H9 (cell line): ENCODE results near the gene ALDH2. TPM values are rescaled to one million over a fixed set of nuclear protein-coding genes. Genes with fewer than 3 reads are reported as not detected.
A peak's percentile ranks its signal among the peaks of the same experiment; 100 is the strongest.

ENCODE experiments used
- DNase-seq: peaks from one replicate; pipeline ENCODE4 v3.0.0-alpha.2; 2017
- H2AFZ ChIP-seq: one replicate; pipeline ENCODE4 v1.6.1; 2013; ENCODE audit warnings: mild to moderate bottlenecking, low read length, control low read depth, moderate library complexity
- H2AK5ac ChIP-seq: 2 replicates; pipeline ENCODE4 v1.6.1; 2013; ENCODE audit warnings: low read length, control low read depth, mixed read lengths; ENCODE audit not compliant: insufficient read length
- H2BK120ac ChIP-seq: one replicate; pipeline ENCODE4 v1.6.1; 2013; ENCODE audit warnings: low read depth, mild to moderate bottlenecking, low read length, control low read depth, inconsistent platforms; ENCODE audit not compliant: poor library complexity, severe bottlenecking
- H2BK12ac ChIP-seq: 2 replicates; pipeline ENCODE4 v1.6.1; 2013; ENCODE audit warnings: low read length, control low read depth, mixed read lengths, low read depth; ENCODE audit not compliant: insufficient read length
- H2BK15ac ChIP-seq: 2 replicates; pipeline ENCODE4 v1.6.1; 2013; ENCODE audit warnings: low read depth, low read length, control low read depth
- H2BK20ac ChIP-seq: one replicate; pipeline ENCODE4 v1.6.1; 2013; ENCODE audit warnings: low read depth, mild to moderate bottlenecking, low read length, control low read depth, inconsistent platforms; ENCODE audit not compliant: poor library complexity, severe bottlenecking
- H2BK5ac ChIP-seq: 2 replicates; pipeline ENCODE4 v1.6.1; 2013; ENCODE audit warnings: low read length, control low read depth, mixed read lengths; ENCODE audit not compliant: insufficient read length
- H3K14ac ChIP-seq: 2 replicates; pipeline ENCODE4 v1.6.1; 2013; ENCODE audit warnings: low read length, control low read depth; ENCODE audit not compliant: insufficient read depth
- H3K18ac ChIP-seq: 2 replicates; pipeline ENCODE4 v1.6.1; 2013; ENCODE audit warnings: low read depth, mild to moderate bottlenecking, mixed read lengths, low read length, control low read depth; ENCODE audit not compliant: insufficient read length
- H3K23ac ChIP-seq: 2 replicates; pipeline ENCODE4 v1.6.1; 2013; ENCODE audit warnings: low read length, control low read depth, mixed read lengths, low read depth; ENCODE audit not compliant: insufficient read length
- H3K23me2 ChIP-seq: 2 replicates; pipeline ENCODE4 v1.6.1; 2013; ENCODE audit warnings: low read depth, mild to moderate bottlenecking, mixed read lengths, low read length, control low read depth; ENCODE audit not compliant: insufficient read length, poor library complexity, severe bottlenecking
- H3K27ac ChIP-seq: 2 replicates; pipeline ENCODE4 v1.5.1; 2013; ENCODE audit warnings: low read length, control low read depth, mixed read lengths, low read depth; ENCODE audit not compliant: insufficient read length
- H3K27me3 ChIP-seq: 2 replicates; pipeline ENCODE4 v1.6.1; 2013; ENCODE audit warnings: low read length, control low read depth, inconsistent platforms; ENCODE audit not compliant: insufficient read depth
- H3K4ac ChIP-seq: 2 replicates; pipeline ENCODE4 v1.6.1; 2013; ENCODE audit warnings: low read depth, mild to moderate bottlenecking, control low read depth, inconsistent platforms, low read length, moderate library complexity
- H3K4me1 ChIP-seq: 2 replicates; pipeline ENCODE4 v1.6.1; 2013; ENCODE audit warnings: low read length, control low read depth, inconsistent platforms; ENCODE audit not compliant: insufficient read depth
- H3K4me2 ChIP-seq: 2 replicates; pipeline ENCODE4 v1.6.1; 2013; ENCODE audit warnings: low read length, control low read depth, mixed read lengths; ENCODE audit not compliant: insufficient read length, insufficient read depth
- H3K56ac ChIP-seq: 2 replicates; pipeline ENCODE4 v1.6.1; 2013; ENCODE audit warnings: low read depth, mild to moderate bottlenecking, mixed read lengths, low read length, control low read depth; ENCODE audit not compliant: insufficient read length
- H3K79me1 ChIP-seq: 2 replicates; pipeline ENCODE4 v1.6.1; 2013; ENCODE audit warnings: low read depth, mild to moderate bottlenecking, moderate library complexity, low read length, control low read depth, inconsistent platforms; ENCODE audit not compliant: insufficient read depth, poor library complexity, severe bottlenecking
- H3K79me2 ChIP-seq: 2 replicates; pipeline ENCODE4 v1.6.1; 2013; ENCODE audit warnings: low read length, control low read depth, inconsistent platforms; ENCODE audit not compliant: insufficient read depth
- H3K9ac ChIP-seq: 2 replicates; pipeline ENCODE4 v1.6.1; 2013; ENCODE audit warnings: low read length, control low read depth, mixed read lengths; ENCODE audit not compliant: insufficient read length; ENCODE audit errors: extremely low read depth
- H3K9me3 ChIP-seq: one replicate; pipeline ENCODE4 v1.6.1; 2013; ENCODE audit warnings: low read depth, low read length, inconsistent platforms; ENCODE audit not compliant: control insufficient read depth
- H3T11ph ChIP-seq: one replicate; pipeline ENCODE4 v1.6.1; 2013; ENCODE audit warnings: mild to moderate bottlenecking, low read length, control low read depth, inconsistent platforms
- H4K20me1 ChIP-seq: one replicate; pipeline ENCODE4 v1.6.1; 2013; ENCODE audit not compliant: control insufficient read depth, insufficient read length, insufficient read depth
- H4K5ac ChIP-seq: 2 replicates; pipeline ENCODE4 v1.6.1; 2013; ENCODE audit warnings: low read depth, mild to moderate bottlenecking, mixed read lengths, low read length, control low read depth; ENCODE audit not compliant: insufficient read length
- H4K8ac ChIP-seq: replicated peaks from 2 replicates; pipeline ENCODE4 v1.6.1; 2013; ENCODE audit warnings: low read length, control low read depth, mixed read lengths, low read depth; ENCODE audit not compliant: insufficient read length
- H4K91ac ChIP-seq: 2 replicates; pipeline ENCODE4 v1.6.1; 2013; ENCODE audit warnings: low read depth, mild to moderate bottlenecking, moderate library complexity, mixed read lengths, low read length, control low read depth; ENCODE audit not compliant: insufficient read length
- H3K27ac Mint-ChIP-seq, 3 experiments: 2 replicates in 2 of 3; 3 replicates in 1 of 3; pipeline ENCODE4 v1.8.0; 2020 to 2021; ENCODE audit warnings: mixed read lengths in 3 of 3, mild to moderate bottlenecking in 1 of 3, moderate library complexity in 1 of 3
- H3K27me3 Mint-ChIP-seq: 2 replicates; pipeline ENCODE4 v1.8.0; 2021; ENCODE audit warnings: low read depth, mild to moderate bottlenecking, moderate library complexity, mixed read lengths
- H3K36me3 Mint-ChIP-seq, 3 experiments: 2 replicates in 2 of 3; 3 replicates in 1 of 3; pipeline ENCODE4 v1.8.0; 2020 to 2021; ENCODE audit warnings: low read depth in 3 of 3, mixed read lengths in 3 of 3; ENCODE audit not compliant: insufficient read depth in 1 of 3
- H3K4me1 Mint-ChIP-seq, 2 experiments: 2 replicates each; pipeline ENCODE4 v1.8.0; 2020; ENCODE audit warnings: mixed read lengths in 2 of 2
- H3K4me3 Mint-ChIP-seq, 2 experiments: 2 replicates in 1 of 2; 3 replicates in 1 of 2; pipeline ENCODE4 v1.8.0; 2020 to 2021; ENCODE audit warnings: mild to moderate bottlenecking in 2 of 2, mixed read lengths in 2 of 2, moderate library complexity in 1 of 2
- H3K9me3 Mint-ChIP-seq, 2 experiments: 2 replicates in 1 of 2; 3 replicates in 1 of 2; pipeline ENCODE4 v1.8.0; 2020; ENCODE audit warnings: mild to moderate bottlenecking in 2 of 2, mixed read lengths in 2 of 2, moderate library complexity in 1 of 2
- WGBS: extraction: QIAGEN DNeasy Blood & Tissue Kit; methylation state at CpG from one replicate; pipeline ENCODE4 v1.1.7; 2013; ENCODE audit warnings: missing lambda C conversion rate, low lambda C conversion rate, mixed read lengths; ENCODE audit not compliant: insufficient read length; ENCODE audit errors: extremely low coverage; 5-methylcytosine and 5-hydroxymethylcytosine counted together
- total RNA-seq: library from RNA; stranded (reverse); gene quantifications from 2 replicates; pipeline ENCODE4 v1.2.1, GENCODE V29; 2021
- TF ChIP-seq, protein P1 (sequence below): fragments of 200-600 bp; sonication (generic); conservative IDR thresholded peaks from 3 replicates; pipeline ENCODE4 v1.8.0; 2021; ENCODE audit warnings: antibody characterized with exemption, mild to moderate bottlenecking

Gene ALDH2
- total RNA-seq, 1 experiment from 2014 or later, result 44.0 TPM

DNA sequence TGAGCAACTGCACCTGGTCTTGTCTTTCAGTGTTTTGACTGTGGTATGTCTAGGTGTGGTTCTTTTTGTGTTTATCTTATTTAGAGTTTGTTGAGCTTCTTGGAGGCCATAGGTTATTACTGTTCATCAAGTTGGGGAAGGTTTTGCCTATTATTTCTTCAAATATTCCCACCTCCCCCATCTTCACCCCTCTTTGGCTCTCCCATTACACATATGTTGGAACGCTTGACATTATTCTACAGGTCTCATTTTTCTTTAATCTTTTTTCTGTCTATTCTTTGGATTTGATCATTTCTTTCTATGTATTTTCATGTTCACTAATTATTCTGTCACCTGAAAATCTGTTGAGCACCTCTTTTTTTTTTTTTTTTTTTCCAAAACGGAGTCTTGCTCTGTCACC lies 91.5 kb downstream of the ALDH2 start:
- Histone ChIP-seq H2BK12ac (no peak overlapping the region), H2BK120ac (no peak overlapping the region), H2BK15ac (no peak overlapping the region), H4K20me1 (no peaks in the 10 kb centered on the region), H3K4ac (no peak overlapping the region), H4K8ac (no peak overlapping the region), H3K4me1 (no peaks in the 10 kb centered on the region; the same call in 1 of the 2 replicates), H3K27ac (no peak overlapping the region), H3K56ac (no peak overlapping the region), H3T11ph (no peak overlapping the region), H4K91ac (no peak overlapping the region), H3K27me3 (no peaks in the 10 kb centered on the region), H3K9ac (no peak overlapping the region), H2AFZ (no peak overlapping the region), H3K23me2 (no peaks in the 10 kb centered on the region), H3K18ac (no peak overlapping the region), H4K5ac (no peak overlapping the region), H2BK20ac (no peak overlapping the region), H3K23ac (no peak overlapping the region), H2AK5ac (no peak overlapping the region), H3K14ac (no peak overlapping the region), H3K9me3 (no peaks in the 10 kb centered on the region), H3K4me2 (no peak overlapping the region), H3K79me2 (peaks cover 17% of the 10 kb centered on the region; the same call in 1 of the 2 replicates), H2BK5ac (no peak overlapping the region), H3K79me1 (peaks cover 3% of the 10 kb centered on the region)
- TF ChIP-seq, protein P1, sequence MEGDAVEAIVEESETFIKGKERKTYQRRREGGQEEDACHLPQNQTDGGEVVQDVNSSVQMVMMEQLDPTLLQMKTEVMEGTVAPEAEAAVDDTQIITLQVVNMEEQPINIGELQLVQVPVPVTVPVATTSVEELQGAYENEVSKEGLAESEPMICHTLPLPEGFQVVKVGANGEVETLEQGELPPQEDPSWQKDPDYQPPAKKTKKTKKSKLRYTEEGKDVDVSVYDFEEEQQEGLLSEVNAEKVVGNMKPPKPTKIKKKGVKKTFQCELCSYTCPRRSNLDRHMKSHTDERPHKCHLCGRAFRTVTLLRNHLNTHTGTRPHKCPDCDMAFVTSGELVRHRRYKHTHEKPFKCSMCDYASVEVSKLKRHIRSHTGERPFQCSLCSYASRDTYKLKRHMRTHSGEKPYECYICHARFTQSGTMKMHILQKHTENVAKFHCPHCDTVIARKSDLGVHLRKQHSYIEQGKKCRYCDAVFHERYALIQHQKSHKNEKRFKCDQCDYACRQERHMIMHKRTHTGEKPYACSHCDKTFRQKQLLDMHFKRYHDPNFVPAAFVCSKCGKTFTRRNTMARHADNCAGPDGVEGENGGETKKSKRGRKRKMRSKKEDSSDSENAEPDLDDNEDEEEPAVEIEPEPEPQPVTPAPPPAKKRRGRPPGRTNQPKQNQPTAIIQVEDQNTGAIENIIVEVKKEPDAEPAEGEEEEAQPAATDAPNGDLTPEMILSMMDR, result no peak
- Mint-ChIP-seq H3K9me3 (0 out of 5 replicates have a peak, but pooled peaks cover 0 to 3% of the 10 kb centered on the region in 2 experiments), H3K4me3 (no peak overlapping the region), H3K27ac (peak overlapping the region in 1 of 3 experiments; percentile 16; a peak in 1 of 7 replicates), H3K27me3 (no peaks in the 10 kb centered on the region), H3K36me3 (peaks cover 11 to 18% (median 12%) of the 10 kb centered on the region in 3 experiments), H3K4me1 (peaks cover 8 to 12% of the 10 kb centered on the region in 2 experiments; a peak in 3 of 4 replicates)
- WGBS, result no CpG with 5 or more reads among the region's 2 CpGs
- no peak for DNase-seq
